GM18861 (cell line): ENCODE measurements around the gene SH3PXD2A.
"Not testable (repeated sequence)": the region's sequence is repeated elsewhere in the genome, so short reads cannot be mapped to it uniquely, and the experiment has no call there.

Experiments used
- ATAC-seq: cut with Tn5 transposase; IDR thresholded peaks from one replicate; pipeline ENCODE4 v1.9.1; 2021; ENCODE audit not compliant: unreplicated experiment

Gene SH3PXD2A

DNA sequence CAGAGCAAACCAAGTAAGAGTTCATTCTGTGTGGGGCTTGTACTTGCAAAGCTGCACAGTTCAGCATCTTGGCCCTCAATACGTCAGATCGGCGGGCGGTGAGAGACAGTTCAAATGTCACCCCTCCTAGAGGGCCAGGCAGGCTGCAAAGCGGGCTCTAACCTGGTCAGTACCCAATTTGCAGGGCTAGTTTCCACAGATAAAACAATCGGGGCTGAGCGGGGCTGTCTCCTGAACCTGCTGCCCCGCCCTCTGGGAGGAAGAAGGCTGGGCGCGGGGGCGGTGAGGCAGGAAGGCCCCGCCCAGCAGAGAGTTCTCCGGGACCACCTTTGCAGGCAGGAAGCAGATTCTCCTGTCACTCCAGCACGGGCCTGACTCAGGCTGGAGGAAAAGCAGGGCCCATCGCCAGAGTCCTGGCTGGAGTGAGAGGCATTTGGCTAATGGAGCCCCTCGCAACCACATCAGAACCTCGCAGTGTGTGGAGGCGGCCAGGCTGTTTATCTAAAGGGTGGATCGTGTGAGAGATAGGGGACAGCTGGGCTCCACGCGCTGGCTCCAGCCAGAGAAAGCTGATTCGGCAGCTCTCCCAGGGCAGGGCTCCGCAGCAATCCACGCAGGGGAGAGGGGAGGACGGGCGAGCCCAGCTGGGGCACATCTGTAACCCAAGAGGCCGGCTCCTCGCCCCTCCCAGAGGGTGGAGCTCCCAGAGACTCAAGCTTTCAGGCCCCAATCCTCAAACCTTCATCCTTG lies 83.1 kb downstream of the SH3PXD2A start:
- peak; percentile 52 for ATAC-seq

DNA sequence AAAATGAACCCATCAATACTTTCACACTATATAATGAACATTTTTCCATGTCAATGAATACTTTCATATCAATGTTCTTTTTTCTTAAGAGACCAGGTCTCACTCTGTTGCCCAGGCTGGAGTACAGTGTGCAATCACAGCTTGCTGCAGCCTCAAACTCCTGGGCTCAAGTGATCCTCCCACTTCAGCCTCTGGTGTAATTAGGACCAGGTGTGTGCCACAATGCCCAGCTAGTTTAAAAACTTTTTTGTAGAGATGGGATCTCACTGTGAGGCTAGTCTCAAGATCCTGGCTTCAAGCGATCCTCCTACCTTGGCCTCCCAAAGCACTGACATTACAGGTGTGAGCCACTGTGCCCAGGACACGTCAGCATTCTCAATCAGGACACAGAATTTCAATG lies 85.2 kb downstream of the SH3PXD2A start:
- ATAC-seq = no peak

DNA sequence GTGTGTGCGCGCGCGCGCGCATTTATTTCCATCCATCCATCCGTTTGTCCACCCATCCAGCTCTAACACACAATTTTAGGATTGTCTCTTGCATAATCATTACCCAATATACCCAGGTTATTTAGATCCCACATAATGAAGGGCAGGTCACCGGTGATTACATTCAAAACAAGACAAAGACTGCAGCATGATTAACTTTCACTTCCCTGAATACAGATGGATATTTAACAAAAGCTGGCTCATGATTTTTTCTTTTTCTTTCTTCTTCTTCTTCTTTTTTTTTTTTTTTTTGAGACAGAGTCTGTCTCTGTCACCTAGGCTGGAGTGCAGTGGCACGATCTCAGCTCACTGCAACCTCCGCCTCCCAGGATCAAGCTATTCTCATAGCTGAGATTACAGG lies 86.2 kb downstream of the SH3PXD2A start:
- no peak for ATAC-seq

DNA sequence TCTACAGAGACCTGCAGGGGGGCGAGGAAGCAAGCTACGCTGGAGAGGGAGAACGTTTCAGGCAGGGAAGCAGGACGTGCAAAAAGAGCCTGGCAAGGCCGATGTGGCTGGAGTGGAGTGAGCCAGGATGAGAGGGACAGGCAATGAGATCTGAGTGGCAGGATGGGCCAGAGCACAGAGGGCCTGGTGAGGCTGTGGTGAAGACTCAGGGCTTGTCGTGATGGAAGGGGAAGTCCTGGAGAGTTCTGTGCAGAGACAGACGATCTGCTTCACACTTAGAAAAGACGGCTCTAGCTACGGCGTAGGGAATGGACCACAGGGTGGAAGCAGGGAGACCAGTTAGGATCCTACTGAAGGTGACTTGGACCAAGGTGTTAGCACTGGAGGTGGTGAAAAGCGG lies 87.0 kb downstream of the SH3PXD2A start:
- ATAC-seq = no peak

DNA sequence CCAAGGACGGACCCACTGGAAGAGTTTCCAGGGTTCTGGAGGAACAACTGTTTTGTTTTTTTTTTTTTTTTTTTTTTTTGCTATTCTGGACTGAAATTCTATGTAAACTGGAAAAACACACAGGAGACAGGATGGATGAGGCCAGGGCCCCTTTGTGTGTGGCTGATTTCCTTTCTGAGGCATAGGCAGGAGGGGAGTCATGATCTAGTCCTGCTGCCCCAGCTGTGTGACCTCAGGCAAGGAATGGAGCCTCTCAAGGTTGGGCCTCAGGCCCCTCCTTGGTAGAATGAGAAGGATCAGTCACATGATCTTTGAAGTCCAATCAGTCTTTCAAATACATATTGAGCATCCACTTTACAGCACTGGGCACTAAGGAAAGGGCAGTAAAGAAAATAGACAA lies 87.6 kb downstream of the SH3PXD2A start:
- no peak for ATAC-seq

DNA sequence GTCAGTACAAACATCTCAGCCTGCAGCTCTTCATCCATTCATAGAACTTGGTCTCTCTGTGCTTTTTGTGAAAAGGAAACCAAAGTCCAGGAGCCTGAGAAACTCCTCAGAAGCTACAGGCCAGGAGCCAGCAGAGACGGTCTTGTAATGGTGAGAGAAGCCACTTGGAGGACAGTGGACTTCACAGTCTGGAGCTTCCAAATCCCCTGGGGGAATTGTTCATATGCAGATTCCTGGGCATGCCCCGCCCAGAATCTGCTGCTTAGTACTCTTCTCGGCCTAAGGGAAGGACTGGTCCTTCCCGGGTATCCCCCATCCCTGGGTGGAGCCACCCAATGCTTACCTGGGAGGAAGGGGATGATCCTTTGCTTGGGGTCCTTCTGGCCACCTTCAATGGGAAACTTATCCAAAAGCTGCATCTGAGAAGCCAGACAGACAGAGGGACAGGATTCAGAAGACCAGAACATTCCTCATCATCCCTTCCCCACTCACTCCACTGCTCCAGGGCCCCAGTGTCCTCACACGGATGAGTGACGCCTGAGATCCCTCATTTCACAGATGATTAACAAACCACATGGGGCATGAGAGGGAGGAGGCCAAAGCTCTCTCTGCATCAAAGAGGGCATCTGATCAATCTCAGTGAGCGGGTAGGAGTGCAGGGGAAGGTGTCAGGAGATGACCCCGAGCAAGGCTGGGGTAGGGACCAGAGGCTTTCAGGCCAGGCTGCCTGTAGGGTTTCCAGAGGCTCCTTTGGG lies 88.4 kb downstream of the SH3PXD2A start:
- no peak for ATAC-seq

DNA sequence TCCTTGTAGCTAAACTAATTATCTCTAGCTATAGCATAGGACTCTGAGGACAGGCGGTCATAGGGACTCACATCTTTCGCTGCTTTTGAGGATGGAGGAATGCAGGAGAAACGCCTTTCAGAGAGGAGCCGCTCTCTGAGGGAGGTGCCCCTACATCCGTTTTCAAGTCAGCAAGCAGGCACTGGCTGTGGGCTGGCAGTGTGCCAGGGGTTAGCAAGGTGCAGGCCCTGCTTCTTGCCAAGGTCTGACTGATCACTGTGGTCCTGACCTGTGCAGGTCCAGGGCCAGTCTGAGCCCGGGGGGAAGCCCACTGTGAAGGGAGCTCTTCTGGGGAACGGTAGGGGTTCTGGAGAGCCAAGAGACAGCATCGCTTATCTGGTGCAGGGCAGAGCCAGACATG lies 89.4 kb downstream of the SH3PXD2A start:
- ATAC-seq = no peak

DNA sequence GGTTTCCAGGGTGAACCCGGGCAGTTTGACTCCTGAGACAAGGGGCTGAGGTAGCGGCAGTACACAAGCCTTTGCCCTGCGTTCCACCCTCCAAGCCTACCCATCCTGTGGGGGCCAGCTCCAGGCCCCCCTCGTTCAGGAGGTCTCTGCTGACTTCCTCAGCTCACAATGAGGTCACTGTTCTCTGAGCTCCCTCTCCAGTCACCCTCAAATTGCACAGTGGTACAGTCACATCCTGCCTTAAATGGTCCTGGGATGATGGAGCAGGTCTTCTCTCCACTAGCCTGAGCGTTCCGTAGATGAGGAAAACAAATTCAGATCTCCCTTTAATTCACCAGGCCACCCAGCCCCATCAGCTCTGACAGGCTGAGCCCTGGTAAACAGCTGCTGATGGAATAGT lies 90.2 kb downstream of the SH3PXD2A start:
- ATAC-seq = no peak

DNA sequence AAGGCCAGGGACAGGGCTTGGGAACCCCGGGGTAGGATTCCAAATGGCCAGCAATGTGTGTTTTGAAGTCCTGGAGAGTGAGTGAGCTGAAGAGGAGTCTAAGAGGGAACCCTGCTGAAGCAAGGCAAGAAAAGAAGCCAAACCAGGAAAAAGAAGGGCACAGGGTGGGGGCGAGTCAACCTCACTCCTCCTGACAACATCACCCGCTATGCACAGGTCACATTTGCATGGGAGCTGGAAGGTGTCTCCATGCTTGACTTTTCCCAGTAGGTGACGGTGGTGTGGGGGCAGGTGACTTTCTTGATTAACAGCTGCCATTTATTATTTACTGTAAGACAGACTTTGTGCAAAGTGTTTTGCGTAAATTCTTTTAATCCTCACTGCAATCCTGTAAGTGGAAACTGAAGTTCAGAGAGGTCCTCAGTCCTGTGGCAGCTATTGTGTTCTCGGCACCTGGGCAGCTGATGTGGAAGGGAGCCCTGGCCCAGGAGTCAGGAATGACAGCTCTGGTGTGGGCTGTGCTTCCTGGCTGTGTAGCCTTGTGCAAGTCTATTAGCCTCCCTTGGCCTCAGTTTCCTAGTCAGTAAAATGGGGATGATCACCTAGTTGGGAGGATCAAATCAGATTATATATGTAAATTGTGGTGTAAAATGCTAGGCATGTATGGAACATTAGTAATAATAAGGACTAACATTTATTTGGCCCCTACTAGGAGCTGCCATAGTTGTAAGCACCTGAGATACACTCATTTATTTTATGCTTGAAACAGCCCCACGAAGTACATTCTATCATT lies 90.9 kb downstream of the SH3PXD2A start:
- no peak for ATAC-seq

DNA sequence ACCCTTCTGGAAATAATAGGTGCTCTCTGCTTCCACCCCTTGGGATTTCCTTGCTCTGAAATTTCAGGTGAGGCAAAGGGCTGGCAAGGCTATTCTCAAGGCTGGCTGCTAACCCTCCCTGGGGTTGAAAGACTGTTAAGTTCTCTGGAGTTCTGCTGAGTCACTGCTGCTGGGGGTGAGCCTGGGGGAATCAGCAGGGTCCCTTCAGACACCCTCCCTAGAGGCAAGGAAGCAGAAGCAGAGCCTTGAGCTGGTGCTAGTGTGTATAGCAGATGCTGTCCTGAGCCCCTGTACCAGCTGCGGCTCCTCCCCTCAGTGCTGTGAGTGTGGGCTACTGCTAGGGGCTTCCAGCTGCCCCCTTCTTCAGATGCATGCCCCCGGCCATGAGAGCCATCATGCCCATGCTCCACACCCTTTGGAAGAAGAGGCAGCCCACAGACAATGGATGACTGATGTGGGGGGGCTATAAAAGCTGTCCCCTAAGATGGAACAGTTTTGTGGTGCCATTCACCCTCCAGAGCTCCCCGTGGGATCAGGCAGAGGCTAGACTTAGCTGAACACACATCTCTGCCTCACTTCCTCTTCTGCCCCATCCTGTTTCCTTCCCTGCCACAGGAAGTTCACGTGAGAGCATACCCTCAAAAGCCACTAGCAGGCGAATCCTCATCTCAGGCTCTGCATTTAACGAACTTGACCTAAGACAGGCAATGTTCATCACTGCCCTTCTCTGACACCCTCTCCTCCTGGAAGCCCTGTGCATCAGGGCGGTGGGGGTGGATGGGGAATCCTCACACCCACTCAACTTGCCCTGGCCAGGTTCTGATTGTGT lies 91.8 kb downstream of the SH3PXD2A start:
- ATAC-seq = peak; percentile 40

DNA sequence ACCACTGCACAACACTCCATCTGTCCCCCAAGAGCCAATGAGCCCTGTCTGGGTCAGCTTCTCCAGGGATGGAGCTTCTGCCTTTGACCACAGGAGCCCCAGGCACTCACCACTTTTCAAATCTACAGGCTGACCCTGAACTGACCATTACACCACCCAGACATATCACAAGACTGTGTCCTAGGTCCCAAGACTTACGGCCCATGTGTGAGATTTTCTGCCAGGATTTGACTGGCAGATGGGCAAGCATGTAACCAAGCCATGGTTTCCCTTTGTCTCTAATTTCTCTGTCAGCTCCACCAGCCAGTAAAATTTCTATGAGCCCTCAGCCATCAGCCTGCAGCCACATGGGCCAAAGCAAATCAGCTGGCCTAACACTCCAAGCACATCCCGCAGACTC lies 92.5 kb downstream of the SH3PXD2A start:
- no peak for ATAC-seq

DNA sequence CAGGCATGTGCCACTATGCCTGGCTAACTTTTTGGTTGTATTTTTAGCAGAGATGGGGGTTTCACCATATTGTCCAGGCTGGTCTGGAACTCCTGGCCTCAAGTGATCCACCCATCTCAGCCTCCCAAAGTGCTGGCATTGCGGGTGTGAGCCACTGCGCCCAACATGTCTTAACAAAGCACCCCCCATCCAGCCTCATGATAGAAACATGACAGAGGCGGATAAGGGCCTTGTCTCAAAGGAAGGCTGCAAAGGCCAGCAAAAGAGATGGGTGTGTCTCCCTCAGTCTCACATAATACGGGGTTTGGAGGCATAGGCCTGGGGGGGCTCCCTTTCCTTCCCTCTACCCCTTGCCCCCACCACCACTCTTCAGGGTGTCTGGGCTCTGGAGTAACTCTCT lies 93.2 kb downstream of the SH3PXD2A start:
- no peak for ATAC-seq

DNA sequence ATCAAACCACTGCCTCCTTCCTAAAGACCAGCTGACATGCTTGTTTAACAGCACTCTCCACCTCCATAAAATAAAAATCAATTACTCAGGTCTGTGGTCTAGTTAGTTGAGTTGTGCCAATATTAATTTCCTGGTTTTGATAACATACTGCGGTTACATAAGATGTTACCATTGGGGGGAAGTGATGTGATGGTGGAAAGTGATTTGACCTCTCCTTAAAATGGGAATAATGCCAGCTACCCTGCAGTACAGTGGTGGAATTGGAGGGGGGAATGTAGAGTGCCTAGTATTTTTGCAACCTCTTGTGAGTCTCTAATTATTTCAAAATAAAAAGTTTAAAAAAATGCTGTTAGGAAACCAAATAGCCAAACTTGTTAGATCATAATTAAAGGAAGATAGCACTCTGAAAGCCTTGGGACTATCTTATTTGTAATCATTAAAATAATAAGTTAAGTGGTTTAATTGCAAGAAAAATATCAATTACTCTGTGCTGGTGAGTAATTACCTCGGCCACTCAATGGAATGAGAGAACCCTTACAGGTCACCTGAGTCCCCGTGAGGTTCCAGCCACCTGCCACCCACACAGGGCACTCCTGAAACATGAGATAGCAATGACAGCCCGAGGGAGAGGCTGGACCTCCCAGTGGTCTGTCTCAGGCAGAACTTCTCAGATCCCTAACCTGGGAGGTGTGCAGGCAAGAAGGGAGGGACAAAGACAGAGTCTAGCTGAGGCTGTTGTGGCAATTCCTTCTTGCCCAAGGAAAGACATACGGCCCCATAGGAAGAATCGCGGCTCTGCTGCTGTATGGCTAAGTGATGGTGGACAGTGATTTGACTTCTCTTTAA lies 94.1 kb downstream of the SH3PXD2A start:
- ATAC-seq = no peak

DNA sequence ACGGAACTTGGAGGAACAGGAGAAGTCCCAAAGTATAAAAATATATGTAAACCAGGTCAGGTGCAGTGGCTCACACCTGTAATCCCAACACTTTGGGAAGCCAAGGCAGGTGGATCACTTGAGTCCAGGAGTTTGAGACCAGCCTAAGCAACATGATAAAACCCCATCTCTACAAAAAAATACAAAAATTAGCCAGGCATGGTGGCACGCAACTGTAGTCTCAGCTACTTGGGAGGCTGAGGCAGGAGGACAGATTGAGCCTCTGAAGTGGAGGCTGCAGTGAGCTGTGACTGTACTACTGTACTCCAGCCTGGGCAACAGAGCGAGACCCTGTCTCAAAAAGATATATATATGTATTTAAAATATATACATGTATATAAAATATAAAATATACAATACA lies 95.1 kb downstream of the SH3PXD2A start:
- not testable (repeated sequence) for ATAC-seq

DNA sequence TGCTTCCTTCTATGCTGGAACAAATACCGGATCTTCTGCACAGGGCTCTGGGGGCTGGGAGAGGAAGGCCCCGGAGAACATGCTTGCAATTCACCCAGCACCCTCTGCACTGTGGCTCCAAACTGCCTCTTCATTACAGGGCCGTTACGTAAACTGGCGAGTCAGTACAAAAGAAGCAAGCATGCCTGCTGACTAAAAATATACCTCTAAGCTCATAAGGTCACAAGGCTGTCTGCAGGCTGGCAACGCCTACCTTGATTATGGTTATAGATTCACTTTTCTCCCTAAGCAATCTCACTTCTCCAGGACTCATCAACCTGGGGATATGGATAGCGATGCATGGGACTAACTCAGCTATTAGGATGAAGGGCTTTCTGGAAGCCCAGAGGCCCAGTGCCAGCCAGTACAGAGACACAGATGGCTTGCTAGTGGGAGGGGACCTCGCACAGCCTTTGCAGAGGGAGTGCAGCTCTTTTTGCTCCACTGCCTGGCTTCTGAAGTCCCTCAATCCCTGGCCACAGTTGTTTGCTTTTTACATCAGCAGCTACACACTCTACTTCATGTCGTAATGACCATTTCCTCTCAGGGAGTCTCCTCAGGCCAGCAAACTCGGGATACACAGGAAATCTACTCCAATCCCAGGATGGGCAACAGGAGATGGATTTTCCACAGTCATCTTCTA lies 96.1 kb downstream of the SH3PXD2A start:
- no peak for ATAC-seq

DNA sequence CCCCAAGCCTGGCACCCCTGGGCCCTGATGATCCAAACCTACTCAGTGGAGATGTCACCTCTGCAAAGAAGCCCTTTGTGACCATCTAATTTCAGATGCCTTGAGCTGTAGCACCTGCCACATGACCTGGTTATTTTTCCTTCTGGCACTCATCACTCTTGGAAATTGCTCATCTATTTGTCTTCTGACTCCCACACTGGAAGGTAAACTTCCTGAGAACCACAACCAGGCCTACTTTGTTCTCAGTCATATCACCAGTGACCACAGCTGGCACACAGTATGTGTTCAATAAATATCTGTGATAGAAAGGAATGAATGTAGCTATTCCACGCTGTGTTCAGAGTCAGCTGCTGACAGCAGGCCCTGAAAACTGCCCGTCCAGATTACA lies 97.1 kb downstream of the SH3PXD2A start:
- no peak for ATAC-seq

DNA sequence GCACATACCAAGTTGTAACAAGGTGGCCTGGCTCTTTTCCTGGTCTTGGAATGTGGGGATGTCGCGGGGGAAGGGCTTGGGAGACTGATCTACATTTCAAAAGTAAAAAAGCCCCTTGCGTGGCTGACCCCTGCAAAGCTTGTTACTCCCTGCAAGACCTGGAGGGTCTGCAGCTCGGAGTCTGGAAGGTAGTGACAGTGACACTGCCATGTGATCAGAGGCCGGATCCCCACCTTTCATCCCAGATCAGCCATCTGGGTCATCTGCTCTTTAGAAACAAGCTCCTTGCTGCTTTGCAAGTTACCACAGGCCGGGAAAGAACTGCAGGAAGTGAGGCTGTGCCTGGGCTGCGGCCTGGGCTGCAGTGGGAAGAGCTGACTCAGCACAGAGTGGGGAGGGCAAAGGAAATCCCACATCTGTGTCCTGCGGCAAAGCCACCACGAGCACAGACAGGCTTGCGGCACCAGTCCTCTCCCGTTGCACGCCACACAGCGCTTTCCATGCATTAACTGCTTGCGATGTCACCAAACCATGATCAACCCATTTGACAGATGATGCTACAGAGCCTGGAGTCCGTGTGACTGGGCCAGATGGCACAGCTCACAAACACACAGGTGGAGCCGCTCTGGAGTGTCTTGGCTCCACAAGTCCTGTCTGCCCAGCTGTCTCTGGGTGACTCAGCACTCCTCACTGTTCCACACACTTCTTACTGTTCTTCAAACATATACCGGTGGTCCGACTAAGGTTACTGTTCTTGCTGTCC lies 97.7 kb downstream of the SH3PXD2A start:
- no peak for ATAC-seq

DNA sequence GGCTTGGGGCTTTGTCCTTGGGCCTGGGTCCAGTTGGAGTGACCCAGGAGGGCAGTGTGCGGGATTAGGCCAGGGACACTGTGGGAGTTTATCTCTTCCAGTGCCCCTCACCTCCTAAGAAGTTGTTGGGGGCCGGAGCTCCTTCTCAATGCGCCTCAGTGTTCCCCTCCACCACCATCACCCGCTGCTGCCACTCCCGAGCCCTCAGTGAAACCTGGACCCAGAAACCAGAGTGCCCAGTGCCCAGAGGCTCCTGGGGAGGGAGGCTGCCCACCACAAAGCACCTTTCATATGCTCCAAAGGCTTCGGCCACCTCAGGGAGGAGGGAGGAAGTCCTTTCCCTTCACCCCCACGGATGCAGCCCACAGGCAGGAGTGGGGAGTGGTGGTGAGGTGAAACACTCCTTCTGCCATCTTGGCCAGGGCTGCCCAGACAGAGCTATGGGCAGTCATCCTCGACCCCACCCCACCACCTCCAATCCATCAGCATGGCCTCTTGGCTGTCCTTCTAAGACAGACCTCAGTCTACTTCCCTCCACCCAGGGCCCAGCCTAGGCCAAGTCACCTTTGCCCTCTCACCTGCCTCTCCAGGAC lies 99.0 kb downstream of the SH3PXD2A start:
- ATAC-seq = no peak
